ENCODE measurements around the gene FMN2. TPM values are rescaled to one million over a fixed set of nuclear protein-coding genes. Genes with fewer than 3 reads are reported as not detected.
A peak's percentile ranks its signal among the peaks of the same experiment; 100 is the strongest.

FMN2 gene
- polyA plus RNA-seq, 6 donors from 2014 or later = not detected

DNA sequence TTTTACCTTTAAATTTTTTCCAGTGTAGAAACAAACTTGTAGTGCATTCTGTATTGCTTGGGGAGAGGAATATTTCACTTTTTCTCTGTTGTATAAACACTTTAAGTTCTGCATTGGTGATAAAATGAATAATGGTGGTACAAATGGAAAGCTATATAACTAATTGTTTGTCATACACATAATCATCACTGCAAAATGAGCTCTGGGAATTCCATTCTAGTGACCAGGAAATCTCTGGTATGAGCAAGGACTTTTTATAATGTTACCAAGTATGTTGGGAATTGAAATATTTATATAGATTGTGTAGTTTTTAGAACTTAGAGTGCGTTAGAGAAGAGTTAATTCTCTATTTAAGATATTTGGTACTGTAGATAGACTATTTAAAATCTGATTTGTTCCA lies 5.0 kb upstream of the FMN2 start:
- no peak overlapping the region for H3K4me3 Mint-ChIP-seq
- ATAC-seq (ENCODE audit: low read depth in 2 of 2) (no peak), DNase-seq (no peak)
- peaks cover 25 to 29% (median 28%) of the 10 kb centered on the region in 3 donors for H3K27me3 Mint-ChIP-seq
- H3K27ac Mint-ChIP-seq = no peak overlapping the region
- peaks cover 0 to 10% (median 3%) of the 10 kb centered on the region in 7 donors for H3K9me3 Mint-ChIP-seq
- peaks cover 0 to 6% (median 4%) of the 10 kb centered on the region in 3 donors for H3K4me1 Mint-ChIP-seq
- peaks cover 4 to 8% of the 10 kb centered on the region in 2 donors for H3K36me3 Mint-ChIP-seq

DNA sequence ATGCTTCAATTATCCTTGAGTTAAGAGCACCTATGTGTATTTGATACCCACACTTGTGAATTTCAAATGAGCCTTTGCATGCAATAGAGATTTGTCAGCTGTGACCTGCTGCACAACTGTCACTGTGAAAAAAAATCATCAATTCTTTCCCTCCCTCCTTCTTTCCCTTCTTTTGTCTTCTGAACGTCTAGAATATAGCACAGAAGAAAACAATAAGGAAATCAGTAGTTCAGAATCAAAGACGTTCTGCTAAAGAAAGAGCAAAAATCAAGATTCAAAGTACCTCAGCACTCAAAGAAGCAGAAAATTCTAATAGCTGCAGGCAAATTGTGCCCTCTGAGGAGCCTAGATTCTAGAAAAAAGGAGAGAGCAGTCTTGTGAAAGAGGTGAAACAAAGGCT lies 1.7 kb upstream of the FMN2 start:
- H3K4me3 Mint-ChIP-seq = no peak overlapping the region
- peaks cover 0 to 6% (median 4%) of the 10 kb centered on the region in 3 donors for H3K4me1 Mint-ChIP-seq
- H3K27me3 Mint-ChIP-seq = peaks cover 33 to 41% (median 34%) of the 10 kb centered on the region in 3 donors
- no peak for DNase-seq
- ATAC-seq (ENCODE audit: low read depth in 2 of 2) = no peak
- H3K9me3 Mint-ChIP-seq = peaks cover 0 to 7% (median 3%) of the 10 kb centered on the region in 7 donors
- no peak overlapping the region for H3K27ac Mint-ChIP-seq
- H3K36me3 Mint-ChIP-seq = peaks cover 4 to 8% of the 10 kb centered on the region in 2 donors

DNA sequence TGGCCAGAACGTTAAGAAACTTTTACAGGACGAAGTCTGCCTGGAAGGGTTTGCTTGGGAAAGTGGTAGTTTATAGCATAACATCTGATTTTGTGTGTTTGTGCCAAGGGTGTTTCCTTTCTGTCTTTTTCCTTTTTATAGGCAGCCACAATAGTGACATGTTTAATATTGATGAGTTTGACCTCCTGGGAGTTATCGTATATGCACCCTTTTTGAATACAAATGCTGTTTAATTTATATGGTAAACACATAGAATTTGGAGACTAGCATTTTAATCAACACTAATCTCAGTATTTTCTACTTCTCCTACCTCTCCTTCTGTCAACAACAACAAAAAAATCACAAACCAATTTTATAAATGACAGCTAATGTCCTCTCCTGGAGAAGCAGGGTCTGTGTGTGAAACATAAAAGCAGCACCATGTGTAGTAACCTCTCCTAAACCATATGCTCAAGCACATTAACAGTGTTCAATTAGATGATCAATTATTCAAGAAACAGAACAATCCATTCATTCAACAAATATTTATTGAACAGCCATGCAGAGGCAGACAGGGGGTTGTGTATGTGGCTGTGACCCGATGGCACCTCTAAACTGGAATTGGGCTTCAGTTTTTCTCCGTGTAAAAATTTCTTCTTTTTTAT lies 604 bp upstream of the FMN2 start:
- Mint-ChIP-seq H3K27me3 (peaks cover 41 to 47% (median 45%) of the 10 kb centered on the region in 3 donors), H3K36me3 (peaks cover 4 to 8% of the 10 kb centered on the region in 2 donors), H3K9me3 (peaks cover 0 to 7% (median 3%) of the 10 kb centered on the region in 7 donors), H3K4me1 (peaks cover 0 to 6% (median 4%) of the 10 kb centered on the region in 3 donors), H3K4me3 (peak overlapping the region in 5 of 8 donors; percentile 16 to 50 (median 37)), H3K27ac (no peak overlapping the region)
- ATAC-seq (ENCODE audit: low read depth in 2 of 2) (no peak), DNase-seq (no peak)

DNA sequence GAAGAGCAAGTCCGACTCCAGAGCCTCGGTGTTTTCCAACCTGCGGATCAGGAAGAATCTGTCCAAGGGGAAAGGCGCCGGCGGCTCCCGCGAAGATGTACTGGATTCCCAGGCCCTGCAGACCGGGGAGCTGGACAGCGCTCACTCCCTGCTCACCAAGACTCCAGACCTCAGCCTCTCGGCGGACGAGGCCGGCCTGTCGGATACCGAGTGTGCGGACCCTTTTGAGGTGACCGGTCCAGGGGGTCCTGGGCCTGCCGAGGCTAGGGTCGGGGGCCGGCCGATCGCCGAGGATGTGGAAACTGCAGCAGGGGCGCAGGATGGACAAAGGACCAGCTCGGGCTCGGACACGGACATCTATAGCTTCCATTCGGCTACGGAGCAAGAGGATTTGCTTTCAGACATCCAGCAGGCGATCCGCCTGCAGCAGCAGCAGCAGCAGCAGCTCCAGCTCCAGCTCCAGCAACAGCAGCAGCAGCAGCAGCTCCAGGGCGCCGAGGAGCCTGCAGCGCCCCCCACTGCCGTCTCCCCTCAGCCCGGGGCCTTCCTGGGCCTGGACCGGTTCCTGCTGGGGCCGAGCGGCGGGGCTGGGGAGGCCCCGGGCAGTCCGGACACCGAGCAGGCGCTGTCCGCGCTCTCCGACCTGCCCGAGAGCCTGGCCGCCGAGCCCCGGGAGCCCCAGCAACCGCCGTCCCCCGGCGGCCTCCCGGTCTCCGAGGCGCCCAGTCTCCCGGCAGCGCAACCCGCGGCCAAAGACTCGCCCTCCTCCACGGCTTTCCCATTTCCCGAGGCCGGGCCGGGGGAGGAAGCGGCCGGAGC lies 827 bp downstream of the FMN2 start:
- H3K9me3 Mint-ChIP-seq = peaks cover 0 to 6% (median 3%) of the 10 kb centered on the region in 7 donors
- ATAC-seq (ENCODE audit: low read depth in 2 of 2) = no peak
- DNase-seq = no peak
- H3K4me1 Mint-ChIP-seq = peaks cover 0 to 6% (median 4%) of the 10 kb centered on the region in 3 donors
- H3K27ac Mint-ChIP-seq = no peak overlapping the region
- peaks cover 41 to 46% (median 42%) of the 10 kb centered on the region in 3 donors for H3K27me3 Mint-ChIP-seq
- peaks cover 4 to 7% of the 10 kb centered on the region in 2 donors for H3K36me3 Mint-ChIP-seq
- peak overlapping the region in 1 of 8 donors; percentile 9 for H3K4me3 Mint-ChIP-seq

DNA sequence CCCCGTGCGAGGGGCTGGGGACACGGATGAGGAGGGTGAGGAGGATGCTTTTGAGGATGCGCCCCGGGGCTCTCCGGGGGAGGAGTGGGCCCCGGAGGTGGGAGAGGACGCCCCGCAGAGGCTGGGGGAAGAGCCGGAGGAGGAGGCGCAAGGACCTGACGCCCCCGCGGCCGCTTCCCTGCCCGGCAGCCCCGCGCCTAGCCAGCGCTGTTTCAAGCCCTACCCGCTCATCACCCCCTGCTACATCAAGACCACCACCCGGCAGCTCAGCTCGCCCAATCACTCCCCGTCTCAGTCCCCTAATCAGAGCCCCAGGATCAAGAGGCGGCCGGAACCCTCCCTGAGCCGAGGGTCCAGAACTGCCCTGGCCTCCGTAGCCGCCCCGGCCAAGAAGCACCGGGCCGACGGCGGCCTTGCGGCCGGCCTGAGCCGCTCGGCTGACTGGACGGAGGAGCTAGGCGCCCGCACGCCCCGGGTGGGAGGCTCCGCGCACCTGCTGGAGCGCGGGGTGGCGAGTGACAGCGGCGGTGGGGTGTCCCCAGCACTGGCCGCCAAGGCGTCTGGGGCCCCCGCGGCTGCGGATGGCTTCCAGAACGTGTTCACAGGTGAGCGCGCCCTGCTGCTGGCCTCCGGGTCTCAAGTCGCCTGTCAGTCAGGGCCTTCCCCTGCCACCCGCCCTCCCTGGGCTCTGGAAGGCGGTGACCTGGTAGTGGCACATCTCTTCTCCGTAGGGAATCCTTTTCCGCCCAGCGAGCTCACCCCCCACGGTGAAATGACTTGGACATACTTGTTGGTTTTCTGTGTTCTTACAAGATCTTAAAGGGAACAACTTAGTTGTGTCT lies 1.7 kb downstream of the FMN2 start:
- Mint-ChIP-seq H3K9me3 (no peaks in the 10 kb centered on the region), H3K27ac (no peak overlapping the region), H3K27me3 (peaks cover 34 to 43% (median 34%) of the 10 kb centered on the region in 3 donors), H3K36me3 (no peaks in the 10 kb centered on the region), H3K4me3 (peak overlapping the region in 1 of 8 donors; percentile 4), H3K4me1 (peaks cover 0 to 6% (median 4%) of the 10 kb centered on the region in 3 donors)
- DNase-seq (no peak), ATAC-seq (ENCODE audit: low read depth in 2 of 2) (no peak)

DNA sequence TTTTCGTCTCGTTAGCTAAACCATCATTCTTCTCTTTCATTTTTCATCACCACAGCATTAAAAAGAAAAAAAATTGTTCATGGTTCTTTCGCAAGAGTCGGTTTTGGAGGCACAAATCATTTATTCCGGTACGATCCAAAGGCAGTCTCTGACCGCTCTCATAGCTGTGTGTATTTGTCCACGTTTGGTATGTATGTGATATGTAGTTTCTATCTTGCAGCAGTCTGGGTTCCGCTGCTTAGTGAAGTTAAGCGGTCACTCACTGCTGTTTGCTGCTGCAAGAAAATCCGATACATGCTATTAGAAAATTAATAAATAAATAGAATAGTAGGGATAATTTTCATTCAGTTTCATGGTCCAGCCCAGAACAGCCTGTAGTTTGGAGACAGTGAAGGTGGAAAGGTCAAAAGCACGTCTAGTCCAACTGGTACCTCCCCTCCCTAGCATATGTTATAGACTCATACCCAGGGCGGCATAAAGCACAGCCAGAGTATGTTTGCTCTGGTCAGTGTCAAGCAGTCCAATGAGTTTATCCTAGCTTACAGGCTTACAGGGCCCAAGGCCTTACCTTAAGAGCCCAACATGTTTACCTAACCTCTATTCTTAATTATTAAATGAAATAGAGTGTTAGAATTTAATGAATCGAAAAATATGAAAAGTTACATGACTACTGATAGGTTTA lies 2.5 kb downstream of the FMN2 start:
- no peaks in the 10 kb centered on the region for H3K9me3 Mint-ChIP-seq
- H3K36me3 Mint-ChIP-seq = no peaks in the 10 kb centered on the region
- H3K27me3 Mint-ChIP-seq = peaks cover 34 to 43% (median 34%) of the 10 kb centered on the region in 3 donors
- peaks cover 0 to 6% (median 4%) of the 10 kb centered on the region in 3 donors for H3K4me1 Mint-ChIP-seq
- peak overlapping the region in 1 of 8 donors; percentile 18 for H3K4me3 Mint-ChIP-seq
- no peak for DNase-seq
- H3K27ac Mint-ChIP-seq = no peak overlapping the region
- no peak for ATAC-seq (ENCODE audit: low read depth in 2 of 2)

DNA sequence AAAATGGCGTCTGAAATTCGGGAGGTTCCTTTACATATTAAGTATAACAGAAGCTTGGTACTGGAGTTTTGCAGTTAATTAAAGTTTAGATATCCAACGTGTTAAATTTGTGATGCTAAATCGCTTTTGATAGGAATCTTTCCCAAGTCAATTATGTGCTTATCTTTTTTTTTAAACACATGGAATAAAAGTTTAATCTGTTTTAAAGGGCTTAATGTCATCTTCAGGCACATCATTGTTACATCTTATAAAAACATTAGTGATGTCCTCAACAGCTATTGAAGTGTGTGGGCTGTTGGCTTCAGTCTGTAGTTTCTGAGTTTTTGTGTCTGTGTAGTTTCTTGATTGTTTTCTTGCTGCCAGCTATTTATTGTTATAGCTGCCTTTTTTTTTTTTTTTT lies 5.3 kb downstream of the FMN2 start:
- Mint-ChIP-seq H3K9me3 (no peaks in the 10 kb centered on the region), H3K27ac (no peak overlapping the region), H3K4me1 (no peaks in the 10 kb centered on the region), H3K27me3 (peaks cover 22 to 41% (median 32%) of the 10 kb centered on the region in 3 donors), H3K4me3 (no peak overlapping the region), H3K36me3 (no peaks in the 10 kb centered on the region)
- DNase-seq = no peak
- ATAC-seq (ENCODE audit: low read depth in 2 of 2) = no peak

DNA sequence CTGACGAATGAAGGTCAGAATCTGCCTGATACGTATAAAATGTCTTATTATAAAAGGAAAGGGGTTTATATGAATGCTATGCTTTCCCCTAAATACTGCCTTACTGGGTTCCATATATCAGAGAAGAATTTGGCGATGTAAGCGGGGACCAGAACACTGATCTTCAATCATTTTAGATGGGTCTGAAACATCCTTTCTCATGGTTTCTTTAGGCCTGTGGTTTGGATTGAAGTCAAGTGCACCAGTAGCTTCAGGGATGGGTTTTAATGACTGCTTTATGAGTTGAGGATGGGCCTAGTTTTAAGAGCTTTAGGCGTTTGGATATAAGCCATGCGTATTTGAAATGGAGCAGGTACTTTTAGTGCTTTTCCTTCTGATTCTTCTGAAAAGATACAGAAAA lies 6.9 kb downstream of the FMN2 start:
- Mint-ChIP-seq H3K4me1 (no peaks in the 10 kb centered on the region), H3K27me3 (peaks cover 18 to 34% (median 32%) of the 10 kb centered on the region in 3 donors), H3K36me3 (no peaks in the 10 kb centered on the region), H3K9me3 (peaks cover 0 to 3% (median 0%) of the 10 kb centered on the region in 7 donors), H3K27ac (no peak overlapping the region), H3K4me3 (no peak overlapping the region)
- DNase-seq = no peak
- ATAC-seq (ENCODE audit: low read depth in 2 of 2) = no peak

DNA sequence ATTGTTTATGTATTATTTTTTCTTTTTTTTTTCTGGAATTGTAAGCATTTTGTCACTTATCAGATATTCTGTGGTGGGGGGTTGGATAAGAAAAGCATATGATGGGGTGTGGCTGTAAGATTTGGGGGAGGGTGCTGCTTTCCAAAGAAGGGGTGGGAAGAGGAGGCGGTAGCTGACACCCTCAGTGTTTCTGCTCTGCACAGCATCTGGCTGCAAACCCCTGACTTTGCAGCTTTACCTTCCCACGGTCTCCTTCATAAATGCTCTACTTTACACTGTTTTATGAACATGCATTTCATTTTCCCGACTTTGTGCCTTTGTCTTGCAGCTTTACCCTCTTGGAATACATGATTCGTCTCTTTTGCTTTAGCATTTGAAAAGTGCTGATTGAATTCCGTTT lies 7.6 kb downstream of the FMN2 start:
- H3K4me3 Mint-ChIP-seq = no peak overlapping the region
- H3K4me1 Mint-ChIP-seq = no peaks in the 10 kb centered on the region
- peaks cover 0 to 4% (median 0%) of the 10 kb centered on the region in 7 donors for H3K9me3 Mint-ChIP-seq
- H3K36me3 Mint-ChIP-seq = no peaks in the 10 kb centered on the region
- no peak for DNase-seq
- H3K27ac Mint-ChIP-seq = no peak overlapping the region
- peaks cover 12 to 28% (median 27%) of the 10 kb centered on the region in 3 donors for H3K27me3 Mint-ChIP-seq
- no peak for ATAC-seq (ENCODE audit: low read depth in 2 of 2)

DNA sequence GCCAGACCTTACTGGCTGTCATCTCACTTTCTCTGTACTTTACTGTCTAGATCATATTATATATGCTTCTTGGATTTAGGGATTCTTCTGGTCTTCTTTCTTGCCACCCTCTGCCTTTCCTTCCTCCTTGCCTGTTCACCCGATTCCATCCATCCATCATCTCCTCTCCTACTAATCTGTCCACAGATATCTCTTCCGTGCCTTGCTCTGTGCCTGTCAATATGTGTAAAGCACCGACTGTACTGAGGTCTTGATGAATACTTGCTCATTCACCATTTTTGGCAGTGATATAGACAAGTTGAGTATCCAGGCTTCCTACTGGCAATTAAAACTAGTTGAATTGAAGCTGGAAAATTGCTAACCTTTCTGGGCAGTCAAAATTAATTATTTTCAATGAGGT lies 8.1 kb downstream of the FMN2 start:
- peaks cover 0 to 4% (median 0%) of the 10 kb centered on the region in 7 donors for H3K9me3 Mint-ChIP-seq
- DNase-seq = no peak
- no peak overlapping the region for H3K27ac Mint-ChIP-seq
- H3K27me3 Mint-ChIP-seq = peaks cover 12 to 28% (median 27%) of the 10 kb centered on the region in 3 donors
- H3K4me1 Mint-ChIP-seq = no peaks in the 10 kb centered on the region
- H3K4me3 Mint-ChIP-seq = no peak overlapping the region
- ATAC-seq (ENCODE audit: low read depth in 2 of 2) = no peak
- no peaks in the 10 kb centered on the region for H3K36me3 Mint-ChIP-seq

DNA sequence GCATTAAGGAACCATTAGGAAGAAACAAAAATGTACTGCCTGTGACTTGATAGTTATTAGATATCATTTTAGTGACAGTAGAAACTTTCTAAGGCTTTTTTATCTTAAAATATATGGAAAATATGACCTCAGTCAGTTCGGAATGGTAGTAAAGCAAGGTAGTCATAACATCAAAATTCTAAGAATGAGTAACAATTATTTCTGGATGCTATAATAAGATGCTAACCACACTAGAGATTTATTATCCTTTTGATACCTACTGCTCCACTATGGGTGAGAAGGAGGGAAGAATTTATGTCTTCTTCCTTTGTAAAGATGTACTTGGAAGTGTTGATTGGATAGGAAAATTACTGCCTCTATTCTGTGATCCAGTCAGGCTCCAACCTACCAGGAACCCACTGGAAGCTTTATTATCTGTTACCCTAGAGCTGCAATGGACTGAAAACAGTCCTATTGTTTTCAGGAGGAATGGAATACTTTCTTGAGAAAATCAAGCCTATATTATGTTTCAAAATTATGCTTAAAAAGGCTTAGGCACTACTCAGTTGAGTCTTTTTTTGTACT lies 8.8 kb downstream of the FMN2 start:
- no peak for ATAC-seq (ENCODE audit: low read depth in 2 of 2)
- peaks cover 8 to 24% (median 24%) of the 10 kb centered on the region in 3 donors for H3K27me3 Mint-ChIP-seq
- H3K4me3 Mint-ChIP-seq = no peak overlapping the region
- DNase-seq = no peak
- no peaks in the 10 kb centered on the region for H3K36me3 Mint-ChIP-seq
- no peaks in the 10 kb centered on the region for H3K4me1 Mint-ChIP-seq
- no peak overlapping the region for H3K27ac Mint-ChIP-seq
- H3K9me3 Mint-ChIP-seq = peaks cover 0 to 4% (median 0%) of the 10 kb centered on the region in 7 donors

DNA sequence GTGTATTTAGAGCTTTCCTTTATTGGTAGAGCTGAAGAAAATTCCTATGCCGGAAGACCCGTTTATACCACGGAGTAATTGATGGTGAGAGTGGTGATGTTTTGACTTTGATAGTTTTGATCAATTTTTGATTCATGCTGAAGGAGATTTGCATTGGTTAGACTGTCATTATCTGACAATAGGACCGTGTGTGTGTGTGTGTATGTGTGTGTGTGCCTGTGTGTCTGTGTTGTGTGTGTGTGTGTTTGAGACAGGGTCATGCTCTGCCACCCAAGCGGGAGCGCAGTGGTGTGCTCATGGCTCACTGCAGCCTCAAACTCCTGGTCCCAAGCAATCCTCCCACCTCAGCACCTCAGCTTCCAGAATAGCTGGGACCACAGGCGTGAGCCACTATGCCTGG lies 9.6 kb downstream of the FMN2 start:
- no peaks in the 10 kb centered on the region for H3K36me3 Mint-ChIP-seq
- no peak overlapping the region for H3K27ac Mint-ChIP-seq
- peaks cover 0 to 23% (median 22%) of the 10 kb centered on the region in 3 donors for H3K27me3 Mint-ChIP-seq
- ATAC-seq (ENCODE audit: low read depth in 2 of 2) (no peak), DNase-seq (no peak)
- peaks cover 0 to 4% (median 0%) of the 10 kb centered on the region in 7 donors for H3K9me3 Mint-ChIP-seq
- no peak overlapping the region for H3K4me3 Mint-ChIP-seq
- H3K4me1 Mint-ChIP-seq = no peaks in the 10 kb centered on the region

Data from naive B cell (primary cell).